BLaER1 treated with 17β-estradiol and CSF1 and Interleukin-3, amounts not matched to agents 10 nM and 100 nM (cell line): ENCODE data around the gene ANKRD44.

Source experiments
- H3K27ac ChIP-seq, 11 experiments: shearing (Covaris generic); formaldehyde crosslinking; 2 replicates each; pipeline ENCODE4 v1.8.1; 2022
- H3K27me3 ChIP-seq, 11 experiments: shearing (Covaris generic); formaldehyde crosslinking; 2 replicates each; pipeline ENCODE4 v1.8.1; 2022
- H3K36me3 ChIP-seq, 11 experiments: shearing (Covaris generic); formaldehyde crosslinking; 2 replicates each; pipeline ENCODE4 v1.8.1; 2022
- H3K4me1 ChIP-seq, 10 experiments: shearing (Covaris generic); formaldehyde crosslinking; 2 replicates each; pipeline ENCODE4 v1.8.1; 2022
- H3K4me2 ChIP-seq, 11 experiments: shearing (Covaris generic); formaldehyde crosslinking; 2 replicates each; pipeline ENCODE4 v1.8.1; 2022
- H3K4me3 ChIP-seq, 10 experiments: shearing (Covaris generic); formaldehyde crosslinking; 2 replicates each; pipeline ENCODE4 v1.8.1; 2022
- H3K9ac ChIP-seq, 11 experiments: shearing (Covaris generic); formaldehyde crosslinking; 2 replicates each; pipeline ENCODE4 v1.8.1; 2022
- H3K9me3 ChIP-seq, 11 experiments: shearing (Covaris generic); formaldehyde crosslinking; replicated peaks in 1 of 11; 2 replicates each; pipeline ENCODE4 v1.8.1; 2022
- H4K20me1 ChIP-seq, 11 experiments: shearing (Covaris generic); formaldehyde crosslinking; 2 replicates each; pipeline ENCODE4 v1.8.1; 2022
- Cebpa-rat ChIP-seq, 11 experiments: shearing (Covaris generic); IDR thresholded peaks; 2 replicates each; pipeline ENCODE4 v1.8.1; 2022

ANKRD44 gene

GRCh38 chr2:197136452-197136851, 174.1 kb downstream of the ANKRD44 start:
- Histone ChIP-seq H3K4me1 (peaks cover 10 to 35% (median 22%) of the 10 kb centered on the region in 10 experiments; a peak in 19 of 20 replicates), H3K4me3 (no peak overlapping the region), H3K27ac (no peak overlapping the region), H3K27me3 (no peaks in the 10 kb centered on the region), H3K4me2 (no peak overlapping the region), H3K9ac (no peak overlapping the region), H4K20me1 (peaks cover 0 to 62% (median 0%) of the 10 kb centered on the region in 11 experiments; a peak in 4 of 22 replicates), H3K9me3 (peaks cover 0 to 3% (median 0%) of the 10 kb centered on the region in 11 experiments; a peak in 1 of 22 replicates), H3K36me3 (peaks cover 0 to 58% (median 0%) of the 10 kb centered on the region in 11 experiments; a peak in 6 of 22 replicates)
- no peak for TF ChIP-seq Cebpa-rat (IDR thresholded peaks at IDR 0.05)

GRCh38 chr2:197135806-197136205, 174.8 kb downstream of the ANKRD44 start:
- TF ChIP-seq Cebpa-rat (IDR thresholded peaks at IDR 0.05) = no peak
- Histone ChIP-seq H3K27ac (no peak overlapping the region), H3K36me3 (peaks cover 0 to 56% (median 0%) of the 10 kb centered on the region in 11 experiments; a peak in 6 of 22 replicates), H3K4me3 (no peak overlapping the region), H3K27me3 (no peaks in the 10 kb centered on the region), H3K4me1 (peaks cover 17 to 40% (median 28%) of the 10 kb centered on the region in 10 experiments), H3K4me2 (no peak overlapping the region), H4K20me1 (peaks cover 0 to 64% (median 0%) of the 10 kb centered on the region in 11 experiments; a peak in 4 of 22 replicates), H3K9me3 (peaks cover 0 to 3% (median 0%) of the 10 kb centered on the region in 11 experiments; a peak in 1 of 22 replicates), H3K9ac (no peak overlapping the region)

GRCh38 chr2:197134206-197134605, 176.4 kb downstream of the ANKRD44 start:
- Histone ChIP-seq H3K36me3 (peaks cover 0 to 61% (median 0%) of the 10 kb centered on the region in 11 experiments; a peak in 6 of 22 replicates), H3K4me2 (no peak overlapping the region), H3K27me3 (no peaks in the 10 kb centered on the region), H4K20me1 (peaks cover 0 to 71% (median 0%) of the 10 kb centered on the region in 11 experiments; a peak in 4 of 22 replicates), H3K4me1 (peaks cover 33 to 51% (median 42%) of the 10 kb centered on the region in 10 experiments), H3K4me3 (no peak overlapping the region), H3K27ac (no peak overlapping the region), H3K9me3 (peaks cover 0 to 3% (median 0%) of the 10 kb centered on the region in 11 experiments; a peak in 2 of 22 replicates), H3K9ac (no peak overlapping the region)
- TF ChIP-seq Cebpa-rat (IDR thresholded peaks at IDR 0.05) = no peak

DNA sequence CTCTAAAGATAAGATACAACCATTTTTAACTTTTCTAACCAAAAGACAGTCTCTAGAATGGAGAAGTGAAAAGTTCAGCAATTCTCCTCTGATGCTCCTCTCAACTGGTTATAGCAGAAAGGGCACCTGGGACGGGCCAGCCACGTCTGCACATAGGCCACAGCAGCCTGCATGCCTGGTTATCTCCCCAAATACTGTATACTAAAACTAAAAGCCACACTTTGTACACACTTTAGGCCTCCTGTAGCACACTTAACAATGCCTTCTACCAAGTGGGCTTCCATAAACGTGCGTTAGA, 179.1 kb downstream of the ANKRD44 start:
- H4K20me1 ChIP-seq = peaks cover 0 to 48% (median 0%) of the 10 kb centered on the region in 11 experiments; a peak in 3 of 22 replicates
- peaks cover 22 to 35% (median 28%) of the 10 kb centered on the region in 10 experiments for H3K4me1 ChIP-seq
- peaks cover 0 to 14% (median 10%) of the 10 kb centered on the region in 11 experiments; a peak in 12 of 22 replicates for H3K9me3 ChIP-seq
- H3K27me3 ChIP-seq = no peaks in the 10 kb centered on the region
- peaks cover 0 to 78% (median 0%) of the 10 kb centered on the region in 11 experiments; a peak in 6 of 22 replicates for H3K36me3 ChIP-seq
- H3K4me2 ChIP-seq = peak overlapping the region; percentile 3 to 74 (median 63); a peak in 20 of 22 replicates
- no peak overlapping the region for H3K9ac ChIP-seq
- H3K4me3 ChIP-seq = no peak overlapping the region
- H3K27ac ChIP-seq = peak overlapping the region in 5 of 11 experiments; percentile 0 to 74 (median 29); a peak in 3 of 22 replicates
- no peak for TF ChIP-seq Cebpa-rat (IDR thresholded peaks at IDR 0.05)

GRCh38 chr2:197130318-197130717, 180.3 kb downstream of the ANKRD44 start:
- H3K4me1 ChIP-seq = peaks cover 22 to 35% (median 28%) of the 10 kb centered on the region in 10 experiments
- H3K27ac ChIP-seq = peak overlapping the region in 7 of 11 experiments; percentile 16 to 74 (median 64); a peak in 12 of 22 replicates
- no peak for TF ChIP-seq Cebpa-rat (IDR thresholded peaks at IDR 0.05)
- H3K27me3 ChIP-seq = no peaks in the 10 kb centered on the region
- no peak overlapping the region for H3K4me3 ChIP-seq
- H3K4me2 ChIP-seq = peak overlapping the region; percentile 44 to 74 (median 63); a peak in 21 of 22 replicates
- peaks cover 0 to 40% (median 0%) of the 10 kb centered on the region in 11 experiments; a peak in 2 of 22 replicates for H4K20me1 ChIP-seq
- H3K36me3 ChIP-seq = peaks cover 0 to 78% (median 0%) of the 10 kb centered on the region in 11 experiments; a peak in 7 of 22 replicates
- H3K9ac ChIP-seq = peak overlapping the region in 4 of 11 experiments; percentile 4 to 45 (median 34); a peak in 2 of 22 replicates
- peaks cover 0 to 14% (median 10%) of the 10 kb centered on the region in 11 experiments; a peak in 12 of 22 replicates for H3K9me3 ChIP-seq

DNA sequence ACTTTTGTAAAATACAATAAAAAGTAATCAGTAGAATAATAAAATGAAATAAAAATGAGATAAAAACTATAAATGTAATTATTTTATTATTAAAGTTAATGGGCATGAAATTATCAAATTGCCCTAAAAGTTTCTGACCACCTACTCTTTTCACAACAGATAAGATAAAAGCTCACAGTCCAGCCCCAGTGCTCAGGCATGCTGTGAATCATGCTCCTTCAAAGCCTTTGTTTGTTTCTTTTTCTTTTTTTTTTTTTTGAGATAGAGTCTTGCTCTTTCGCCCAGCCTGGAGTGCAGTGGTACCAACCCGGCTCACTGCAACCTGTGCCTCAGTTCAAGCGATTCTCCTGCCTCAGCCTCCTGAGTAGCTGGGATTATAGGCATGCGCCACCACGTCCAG, 181.7 kb downstream of the ANKRD44 start:
- Histone ChIP-seq H3K9ac (no peak overlapping the region), H3K9me3 (peaks cover 0 to 14% (median 10%) of the 10 kb centered on the region in 11 experiments; a peak in 12 of 22 replicates), H3K27me3 (no peaks in the 10 kb centered on the region), H3K4me3 (no peak overlapping the region), H4K20me1 (peaks cover 0 to 35% (median 0%) of the 10 kb centered on the region in 11 experiments; a peak in 3 of 22 replicates), H3K4me1 (peaks cover 22 to 35% (median 28%) of the 10 kb centered on the region in 10 experiments), H3K36me3 (peaks cover 0 to 78% (median 0%) of the 10 kb centered on the region in 11 experiments; a peak in 8 of 22 replicates), H3K27ac (no peak overlapping the region), H3K4me2 (peak overlapping the region in 1 of 11 experiments; percentile 74; a peak in 2 of 22 replicates)
- TF ChIP-seq Cebpa-rat (IDR thresholded peaks at IDR 0.05) = no peak

DNA sequence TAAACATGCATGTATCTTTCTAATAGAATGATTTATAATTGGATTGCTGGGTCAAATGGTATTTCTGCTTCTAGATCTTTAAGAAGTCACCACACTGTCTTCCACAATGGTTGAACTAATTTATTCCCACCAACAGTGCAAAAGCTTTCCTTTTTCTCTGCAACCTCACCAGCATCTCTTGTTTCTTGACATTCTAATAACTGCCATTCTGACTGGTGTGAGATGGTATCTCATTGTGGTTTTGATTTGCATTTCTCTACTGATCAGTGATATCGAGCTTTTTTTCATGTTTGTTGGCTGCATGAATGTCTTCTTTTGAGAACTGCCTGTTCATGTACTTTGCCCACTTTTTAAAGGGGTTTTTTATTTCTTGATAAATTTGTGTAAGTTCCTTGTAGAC, 182.5 kb downstream of the ANKRD44 start:
- H3K27ac ChIP-seq = no peak overlapping the region
- no peak for TF ChIP-seq Cebpa-rat (IDR thresholded peaks at IDR 0.05)
- H3K4me3 ChIP-seq = no peak overlapping the region
- H3K9ac ChIP-seq = no peak overlapping the region
- H3K27me3 ChIP-seq = no peaks in the 10 kb centered on the region
- peaks cover 22 to 35% (median 28%) of the 10 kb centered on the region in 10 experiments for H3K4me1 ChIP-seq
- H3K4me2 ChIP-seq = no peak overlapping the region
- H4K20me1 ChIP-seq = peaks cover 0 to 35% (median 0%) of the 10 kb centered on the region in 11 experiments; a peak in 3 of 22 replicates
- H3K9me3 ChIP-seq = peaks cover 0 to 14% (median 10%) of the 10 kb centered on the region in 11 experiments; a peak in 12 of 22 replicates
- H3K36me3 ChIP-seq = peaks cover 0 to 78% (median 0%) of the 10 kb centered on the region in 11 experiments; a peak in 8 of 22 replicates

GRCh38 chr2:197126630-197127352, 183.8 kb downstream of the ANKRD44 start:
- H3K4me3 ChIP-seq = no peak overlapping the region
- H3K4me2 ChIP-seq = no peak overlapping the region
- H3K9ac ChIP-seq = no peak overlapping the region
- H3K36me3 ChIP-seq = peaks cover 0 to 78% (median 0%) of the 10 kb centered on the region in 11 experiments; a peak in 8 of 22 replicates
- H3K27me3 ChIP-seq = no peaks in the 10 kb centered on the region
- peaks cover 0 to 23% (median 0%) of the 10 kb centered on the region in 11 experiments; a peak in 3 of 22 replicates for H4K20me1 ChIP-seq
- H3K27ac ChIP-seq = no peak overlapping the region
- TF ChIP-seq Cebpa-rat (IDR thresholded peaks at IDR 0.05) = no peak
- peaks cover 20 to 35% (median 28%) of the 10 kb centered on the region in 10 experiments for H3K4me1 ChIP-seq
- H3K9me3 ChIP-seq = peaks cover 0 to 14% (median 9%) of the 10 kb centered on the region in 11 experiments; a peak in 12 of 22 replicates
